Measurements from ENCODE around the gene G2E3.
"Not testable (repeated sequence)": the region's sequence is repeated elsewhere in the genome, so short reads cannot be mapped to it uniquely, and the experiment has no call there.

G2E3 gene, protein sequence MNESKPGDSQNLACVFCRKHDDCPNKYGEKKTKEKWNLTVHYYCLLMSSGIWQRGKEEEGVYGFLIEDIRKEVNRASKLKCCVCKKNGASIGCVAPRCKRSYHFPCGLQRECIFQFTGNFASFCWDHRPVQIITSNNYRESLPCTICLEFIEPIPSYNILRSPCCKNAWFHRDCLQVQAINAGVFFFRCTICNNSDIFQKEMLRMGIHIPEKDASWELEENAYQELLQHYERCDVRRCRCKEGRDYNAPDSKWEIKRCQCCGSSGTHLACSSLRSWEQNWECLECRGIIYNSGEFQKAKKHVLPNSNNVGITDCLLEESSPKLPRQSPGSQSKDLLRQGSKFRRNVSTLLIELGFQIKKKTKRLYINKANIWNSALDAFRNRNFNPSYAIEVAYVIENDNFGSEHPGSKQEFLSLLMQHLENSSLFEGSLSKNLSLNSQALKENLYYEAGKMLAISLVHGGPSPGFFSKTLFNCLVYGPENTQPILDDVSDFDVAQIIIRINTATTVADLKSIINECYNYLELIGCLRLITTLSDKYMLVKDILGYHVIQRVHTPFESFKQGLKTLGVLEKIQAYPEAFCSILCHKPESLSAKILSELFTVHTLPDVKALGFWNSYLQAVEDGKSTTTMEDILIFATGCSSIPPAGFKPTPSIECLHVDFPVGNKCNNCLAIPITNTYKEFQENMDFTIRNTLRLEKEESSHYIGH

DNA sequence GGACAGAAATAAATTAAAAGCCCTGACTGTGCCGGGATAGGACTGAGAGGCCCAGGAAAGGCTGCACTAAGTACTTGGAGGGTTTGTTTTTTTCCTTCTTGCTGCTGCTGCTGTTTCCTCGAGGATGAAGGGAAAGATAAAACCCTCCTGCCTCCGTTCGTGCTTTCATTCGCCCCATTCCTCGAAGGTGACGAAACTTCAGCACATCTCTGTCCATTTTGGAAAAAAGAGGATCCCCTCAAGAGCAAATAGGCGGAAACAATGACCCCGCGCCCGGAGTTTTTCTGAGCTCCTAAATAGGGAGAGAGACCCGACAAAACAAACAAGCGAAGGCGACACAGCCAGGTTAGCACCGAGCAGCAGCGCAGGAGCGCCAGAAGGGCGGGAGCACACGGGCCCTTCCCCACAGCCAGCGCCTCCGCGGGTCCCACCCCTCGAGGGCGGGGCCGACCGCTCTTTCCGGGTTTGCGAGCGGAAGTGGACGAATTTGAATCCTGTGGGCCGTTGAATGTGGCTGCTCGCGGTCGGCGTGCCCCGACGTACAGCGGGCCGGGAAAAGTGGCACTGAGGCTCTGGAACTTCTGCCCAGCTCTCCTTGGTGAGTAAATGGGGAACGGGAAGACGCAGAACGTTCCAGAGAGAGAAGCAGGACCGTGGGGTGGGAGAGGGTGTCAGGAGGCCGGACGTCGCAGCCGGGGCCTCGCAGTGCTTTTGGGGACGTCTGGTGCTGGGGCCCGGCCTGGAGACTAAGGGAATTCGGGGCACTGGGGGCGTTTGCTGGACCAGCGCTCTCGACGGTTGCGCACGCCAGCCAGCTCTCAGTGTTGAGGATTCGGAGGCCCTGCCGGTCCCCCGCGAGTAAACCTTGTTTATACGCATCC, at the start of gene G2E3:
TSS of gene G2E3 (plus strand) at position 484 of the 881 bp plus-strand sequence. CDS start 21,922 bp downstream, outside the sequence.
- DNase-seq = peak; percentile 94 to 96

DNA sequence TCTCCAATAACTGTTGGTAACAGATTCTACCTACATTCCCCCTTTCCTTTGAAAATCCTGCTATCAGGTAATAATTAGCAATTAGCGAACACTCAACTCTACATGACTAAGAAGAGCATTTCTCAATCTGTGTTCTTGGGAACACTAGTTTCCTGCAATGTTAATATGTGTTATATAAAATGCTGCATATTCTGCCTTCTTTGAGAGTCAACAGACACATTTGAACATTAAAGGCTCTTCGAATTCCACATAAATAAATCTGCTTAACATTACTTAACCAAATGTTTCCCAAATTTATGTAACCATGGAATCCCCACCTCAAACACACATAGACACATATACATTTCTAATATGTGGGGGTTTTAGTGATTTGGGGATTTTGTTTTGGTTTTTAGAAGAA, 41.2 kb upstream of the G2E3 start:
- DNase-seq = no peak

DNA sequence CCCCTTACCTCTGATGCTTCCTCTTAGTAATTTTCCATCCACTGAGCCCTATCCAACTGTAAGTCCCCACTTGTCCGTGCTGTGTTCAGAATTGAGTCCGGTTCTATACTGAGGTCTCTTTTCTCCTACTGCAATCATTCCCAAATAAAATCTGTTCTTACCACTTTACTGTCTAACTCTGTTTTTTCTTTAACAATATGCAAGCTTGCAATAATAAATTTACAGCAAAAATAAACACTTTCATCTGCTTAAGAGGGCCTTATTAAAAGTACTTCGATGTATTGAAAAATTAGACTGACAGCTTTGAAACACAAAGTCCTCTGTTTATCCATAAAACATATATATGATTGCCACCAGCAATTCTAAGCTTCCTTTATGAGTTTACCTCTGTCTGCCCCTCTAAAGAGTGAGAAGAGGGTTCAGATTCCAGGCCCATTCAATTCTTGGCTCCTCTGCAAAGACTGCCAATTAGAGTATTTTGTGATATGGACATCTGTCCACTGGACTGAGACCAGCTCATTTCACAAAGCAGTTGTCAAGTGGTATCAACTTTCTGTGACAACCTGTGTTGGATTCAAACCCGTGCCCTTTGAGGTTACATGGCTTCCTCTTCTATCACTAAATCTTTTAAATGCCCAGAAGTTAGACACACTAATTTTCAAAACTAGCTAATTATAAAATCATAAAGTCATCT, 39.9 kb upstream of the G2E3 start:
- no peak for DNase-seq

DNA sequence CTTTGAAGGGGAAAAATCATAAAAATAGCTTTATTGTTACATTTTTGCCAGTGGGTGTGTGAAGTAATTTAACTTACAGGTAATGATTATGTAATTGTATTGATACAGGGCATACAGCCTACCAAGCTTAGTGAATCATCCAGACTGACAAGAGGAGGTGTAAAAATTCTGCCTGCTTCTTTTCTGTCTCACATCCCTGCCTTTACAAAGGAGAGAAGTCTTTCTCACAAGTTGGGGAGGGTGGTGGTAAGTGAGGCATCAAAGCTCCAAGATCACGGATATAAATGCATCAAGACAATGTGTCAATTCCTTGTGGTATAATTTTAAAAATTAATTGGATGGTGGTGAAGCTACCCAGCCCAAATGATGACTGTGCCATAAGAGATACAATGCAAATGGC, 39.0 kb upstream of the G2E3 start:
- DNase-seq = no peak

DNA sequence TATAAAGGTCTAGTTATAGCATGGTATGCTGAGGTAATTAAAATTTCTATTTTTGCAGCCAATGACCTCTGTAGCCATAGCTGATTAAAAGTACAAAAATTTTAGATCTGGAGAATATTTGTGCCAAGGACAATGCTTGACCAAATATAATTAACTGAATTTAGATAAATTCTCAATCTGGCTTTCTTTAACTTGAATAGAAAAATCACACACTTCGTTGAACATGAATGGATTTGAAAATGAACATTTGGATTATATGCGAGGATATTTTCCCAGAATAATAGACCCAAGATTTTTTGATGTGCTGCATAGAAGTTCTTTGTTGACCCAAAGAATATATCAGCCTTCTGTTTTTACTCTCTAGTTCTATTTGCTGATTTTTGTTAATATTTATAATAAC, 38.4 kb upstream of the G2E3 start:
- DNase-seq = no peak

DNA sequence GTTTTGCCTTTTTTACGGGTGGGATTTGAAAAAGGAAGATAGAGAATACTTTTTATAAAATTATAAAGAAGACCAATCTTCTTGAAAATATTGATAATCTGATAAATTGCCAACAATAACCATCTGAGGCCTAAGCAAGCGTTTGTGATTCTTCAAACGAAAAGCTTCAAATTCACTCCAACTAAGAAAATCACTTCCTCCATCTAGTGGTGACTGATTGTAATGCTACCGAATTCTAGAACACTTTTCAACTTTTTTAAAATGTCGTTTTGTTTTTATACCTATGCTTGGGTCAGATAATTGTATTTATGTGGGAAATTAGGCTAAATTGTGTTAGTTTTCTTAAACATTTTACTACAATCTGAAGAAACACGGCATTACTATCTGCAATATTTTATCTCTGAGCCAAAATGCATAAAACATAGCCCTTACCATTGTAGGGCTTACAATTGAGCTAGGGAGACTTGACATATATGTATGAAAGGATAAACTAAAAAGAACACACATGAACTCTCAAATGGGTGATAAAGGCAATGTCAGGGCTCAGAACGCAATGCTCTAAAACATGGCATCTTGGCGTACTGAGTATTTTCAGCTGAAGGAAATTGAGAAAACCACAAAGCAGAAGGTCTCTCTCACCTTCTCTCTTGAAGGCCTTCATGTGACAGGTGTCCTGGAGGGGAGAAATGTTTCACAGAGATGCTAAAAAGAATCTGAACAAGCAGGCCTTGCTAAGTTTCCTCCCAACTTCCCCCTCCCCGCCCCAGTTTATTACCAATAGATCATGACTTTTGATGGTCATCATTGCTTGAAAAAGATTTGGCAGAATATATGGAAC, 36.8 kb upstream of the G2E3 start:
- no peak for DNase-seq

DNA sequence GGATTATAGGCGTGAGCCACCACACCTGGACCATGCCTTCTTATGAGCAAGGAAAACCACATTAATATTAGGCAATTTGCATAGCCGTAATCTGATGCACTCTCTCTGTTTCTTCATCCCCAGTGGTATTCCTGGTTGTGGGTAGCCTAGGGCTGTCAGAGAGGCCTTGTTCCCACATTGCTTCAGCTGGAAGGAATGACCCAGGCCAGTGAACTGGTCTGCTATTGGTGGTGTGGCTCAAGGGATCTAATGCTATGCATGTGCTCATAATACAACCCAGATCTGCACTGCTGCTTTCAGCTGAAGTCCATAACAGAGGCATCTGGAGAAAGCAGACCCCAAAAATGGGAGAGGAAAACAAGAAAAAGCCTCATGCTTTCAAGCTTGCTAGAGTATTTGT, 33.1 kb upstream of the G2E3 start:
- no peak for DNase-seq

DNA sequence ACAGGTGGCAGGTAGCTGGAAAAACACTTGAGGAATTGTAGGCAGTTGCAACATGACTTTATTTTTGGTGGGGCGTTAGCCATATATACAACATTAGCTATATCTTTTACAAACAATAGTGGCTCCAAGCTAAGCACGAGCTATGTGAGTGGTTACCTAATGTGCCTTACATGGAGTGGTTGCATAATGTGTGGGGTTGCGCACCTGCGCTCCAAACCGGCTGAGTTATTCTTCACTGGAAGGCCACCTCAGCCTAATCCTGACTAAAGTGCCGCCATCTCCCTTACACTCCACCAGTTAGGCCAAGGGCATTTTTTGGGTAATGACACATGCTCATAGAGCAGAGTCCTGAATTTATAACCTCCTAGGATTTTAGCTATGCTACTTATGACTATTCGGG, 31.8 kb upstream of the G2E3 start:
- DNase-seq = no peak

DNA sequence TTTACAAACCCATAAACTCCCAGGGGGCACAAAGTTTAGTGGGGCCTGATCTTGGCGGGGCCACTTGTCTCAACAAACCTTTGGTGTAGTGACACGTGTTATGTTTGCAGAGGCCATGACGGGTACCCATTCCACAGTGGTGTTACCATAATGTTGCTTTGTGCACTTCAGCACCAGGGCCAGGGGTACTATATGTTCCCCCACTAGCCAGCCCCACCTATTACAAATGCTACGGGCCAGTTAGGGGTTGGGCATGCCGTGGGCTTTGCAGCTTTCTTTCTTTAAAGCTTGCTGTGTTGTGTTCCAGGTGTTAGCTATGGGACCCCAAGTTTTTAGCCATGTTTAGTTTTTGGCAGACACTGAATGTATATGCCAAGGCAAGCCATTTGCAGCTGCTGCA, 30.8 kb upstream of the G2E3 start:
- DNase-seq = no peak

DNA sequence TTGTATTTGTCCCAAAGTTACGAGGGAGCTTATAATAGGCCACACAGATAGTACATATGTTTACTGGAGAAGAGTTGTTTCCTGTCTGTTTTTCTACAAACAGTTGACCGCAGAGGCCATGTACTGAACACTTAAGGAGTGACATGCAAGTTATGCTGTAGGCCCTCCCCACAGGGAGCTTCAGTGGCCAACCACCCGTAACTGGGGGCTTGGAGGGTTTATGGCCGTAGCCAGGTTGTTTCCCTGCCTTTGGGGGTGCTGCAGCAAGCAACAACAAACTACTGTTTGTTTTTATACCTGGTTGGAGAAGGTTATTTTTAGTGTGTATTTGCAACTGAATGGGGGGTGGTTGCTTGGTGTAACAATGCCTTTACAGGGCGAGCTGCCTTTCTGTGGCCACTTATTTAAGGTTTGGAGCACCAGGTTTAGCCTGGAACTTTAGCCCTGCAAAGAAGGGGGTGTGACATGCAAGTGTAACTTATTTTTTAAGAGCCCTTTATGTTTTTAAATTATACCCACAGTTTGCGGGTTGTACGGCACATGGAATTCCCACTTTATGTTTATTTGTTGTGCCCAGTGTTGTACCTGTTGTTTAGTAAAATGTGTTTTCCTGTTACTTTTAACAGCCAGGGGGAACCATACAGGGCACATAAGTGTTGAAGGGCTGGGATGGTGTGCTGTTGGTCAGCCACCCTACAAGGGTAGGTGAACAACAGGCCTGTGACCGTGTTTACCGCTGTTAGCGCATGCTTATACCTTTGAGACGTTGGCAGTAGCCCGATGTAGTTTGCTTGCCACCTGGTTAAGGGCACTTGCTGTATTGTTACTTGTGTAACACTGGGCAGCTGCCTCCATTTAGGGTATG, 29.9 kb upstream of the G2E3 start:
- DNase-seq = no peak

DNA sequence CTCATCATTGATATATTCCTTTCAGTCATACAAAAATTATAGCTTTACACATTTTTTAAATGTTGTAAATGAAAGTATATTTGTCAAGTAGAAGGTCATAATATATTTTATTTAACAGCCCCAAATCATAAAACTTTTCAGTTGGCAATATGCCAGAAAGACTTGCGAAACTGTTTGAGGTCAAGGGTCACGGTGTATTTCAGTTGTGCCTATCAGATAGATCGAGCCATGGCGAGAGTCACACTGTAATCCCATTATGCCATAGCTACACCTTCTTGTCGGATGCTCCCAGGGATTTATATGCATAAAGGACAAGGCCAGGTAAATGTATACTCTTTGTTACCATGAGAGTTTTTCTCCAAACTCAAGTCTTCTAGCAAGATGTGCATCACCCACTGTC, 26.7 kb upstream of the G2E3 start:
- no peak for DNase-seq

DNA sequence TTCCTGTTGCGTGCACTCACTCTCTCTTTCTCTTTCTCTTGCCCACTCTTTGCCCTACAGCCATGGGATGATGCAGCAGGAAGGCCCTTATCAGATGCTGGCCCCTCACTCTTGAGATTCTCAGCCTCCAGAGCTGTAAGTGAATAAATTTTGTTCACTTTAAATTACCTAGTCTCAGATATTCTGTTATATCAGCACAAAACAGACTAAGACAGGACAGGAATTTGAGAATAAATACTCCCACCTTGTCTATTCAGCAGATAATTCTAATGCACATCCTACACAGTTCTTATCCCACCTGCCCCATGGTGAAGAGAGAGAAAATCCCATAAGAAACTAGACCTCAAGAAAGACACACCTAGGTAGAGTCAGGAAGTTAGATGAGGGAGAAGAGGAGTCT, 25.8 kb upstream of the G2E3 start:
- no peak for DNase-seq

DNA sequence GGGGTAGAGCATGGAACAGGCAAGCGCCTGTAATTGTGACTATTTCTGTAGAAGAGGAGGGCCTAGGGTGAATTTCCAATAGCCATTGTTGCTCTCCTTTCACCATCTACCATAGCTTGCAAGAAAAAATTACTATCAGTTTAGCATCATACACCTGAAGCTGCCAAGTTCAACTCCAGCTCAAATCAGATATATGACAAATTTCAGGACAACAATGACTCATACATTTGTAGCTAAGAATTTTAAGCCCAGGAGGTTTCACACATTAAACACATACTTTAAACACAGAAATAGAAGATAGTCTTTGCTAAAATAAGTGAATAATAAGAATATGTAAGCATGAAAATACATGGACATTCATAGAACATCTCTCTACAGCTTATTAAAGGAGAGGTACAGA, 17.6 kb upstream of the G2E3 start:
- no peak for DNase-seq

DNA sequence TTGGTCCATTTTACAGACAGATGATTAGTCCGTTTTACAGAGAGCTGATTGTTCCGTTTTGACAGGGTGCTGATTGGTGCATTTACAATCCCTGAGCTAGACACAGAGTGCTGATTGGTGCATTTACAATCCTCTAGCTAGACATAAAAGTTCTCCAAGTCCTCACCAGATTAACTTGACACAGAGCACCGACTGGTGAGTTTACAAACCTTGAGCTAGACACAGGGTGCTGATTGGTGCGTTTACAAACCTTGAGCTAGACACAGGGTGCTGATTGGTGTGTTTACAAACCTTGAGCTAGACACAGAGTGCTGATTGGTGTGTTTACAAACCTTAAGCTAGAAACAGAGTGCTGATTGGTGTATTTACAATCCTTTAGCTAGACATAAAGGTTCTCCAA, 12.2 kb upstream of the G2E3 start:
- not testable (repeated sequence) for DNase-seq

DNA sequence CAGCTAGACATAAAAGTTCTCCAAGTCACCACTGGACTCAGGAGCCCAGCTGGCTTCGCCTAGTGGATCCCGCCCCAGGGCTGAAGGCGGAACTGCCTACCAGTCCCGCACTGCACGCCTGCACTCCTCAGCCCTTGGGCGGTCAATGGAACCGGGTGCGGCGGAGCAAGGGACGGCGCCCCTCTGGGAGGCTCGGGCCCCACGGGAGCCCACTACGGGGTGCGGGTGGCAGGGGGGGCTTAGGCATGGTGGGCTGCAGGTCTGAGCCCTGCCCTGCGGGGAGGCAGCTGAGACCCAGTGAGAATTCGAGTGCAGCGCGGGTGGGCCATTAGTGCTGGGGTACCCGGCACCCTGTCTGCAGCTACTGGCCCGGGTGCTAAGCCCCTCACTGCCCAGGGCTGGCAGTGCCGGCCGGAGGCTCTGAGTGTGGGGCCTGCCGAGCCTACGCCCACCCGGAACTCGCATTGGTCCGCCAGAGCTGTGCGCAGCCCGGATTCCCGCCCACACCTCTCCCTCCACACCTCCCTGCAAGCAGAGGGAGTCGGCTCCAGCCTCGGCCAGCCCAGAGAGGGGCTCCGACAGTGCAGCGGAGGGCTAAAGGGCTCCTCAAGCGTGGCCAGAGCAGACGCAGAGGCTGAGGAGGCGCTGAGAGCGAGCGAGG, 11.4 kb upstream of the G2E3 start:
- DNase-seq = no peak

DNA sequence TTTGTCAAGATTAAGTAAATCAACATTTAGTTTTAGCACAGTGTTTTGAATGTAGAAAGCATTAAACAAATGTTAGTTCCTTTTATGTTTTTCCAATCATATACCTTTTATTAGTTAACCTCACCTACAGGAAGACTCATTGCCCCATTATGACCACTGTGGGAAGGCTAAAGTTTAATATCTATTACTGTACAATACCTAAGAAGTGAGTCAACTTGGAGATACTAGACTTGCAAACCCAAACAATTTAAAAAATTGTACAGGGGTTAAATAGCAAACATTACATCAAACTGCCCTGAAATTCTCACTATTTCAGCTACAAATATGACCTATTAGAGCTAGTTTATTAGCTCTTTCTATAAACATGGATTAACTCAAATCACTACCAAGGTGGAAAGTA, 8.6 kb upstream of the G2E3 start:
- no peak for DNase-seq

DNA sequence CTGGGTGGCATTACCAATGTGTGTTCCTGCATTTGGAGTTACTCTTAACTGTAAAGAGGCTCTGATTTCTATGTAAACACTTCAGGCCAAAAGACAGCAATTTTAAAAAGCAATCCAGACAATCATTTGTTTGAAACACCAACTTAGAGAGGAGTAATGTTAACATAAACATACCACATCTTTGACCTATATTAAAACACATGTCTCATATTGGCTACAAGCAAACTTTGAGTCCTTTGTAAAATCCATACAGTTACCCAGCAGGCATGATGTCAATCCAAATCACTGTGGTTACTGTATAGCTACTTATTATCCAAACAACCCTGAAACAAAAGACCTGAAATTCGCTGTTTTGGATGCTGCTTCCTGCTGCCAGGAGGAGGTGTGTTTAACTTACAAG, 7.5 kb upstream of the G2E3 start:
- DNase-seq = no peak

DNA sequence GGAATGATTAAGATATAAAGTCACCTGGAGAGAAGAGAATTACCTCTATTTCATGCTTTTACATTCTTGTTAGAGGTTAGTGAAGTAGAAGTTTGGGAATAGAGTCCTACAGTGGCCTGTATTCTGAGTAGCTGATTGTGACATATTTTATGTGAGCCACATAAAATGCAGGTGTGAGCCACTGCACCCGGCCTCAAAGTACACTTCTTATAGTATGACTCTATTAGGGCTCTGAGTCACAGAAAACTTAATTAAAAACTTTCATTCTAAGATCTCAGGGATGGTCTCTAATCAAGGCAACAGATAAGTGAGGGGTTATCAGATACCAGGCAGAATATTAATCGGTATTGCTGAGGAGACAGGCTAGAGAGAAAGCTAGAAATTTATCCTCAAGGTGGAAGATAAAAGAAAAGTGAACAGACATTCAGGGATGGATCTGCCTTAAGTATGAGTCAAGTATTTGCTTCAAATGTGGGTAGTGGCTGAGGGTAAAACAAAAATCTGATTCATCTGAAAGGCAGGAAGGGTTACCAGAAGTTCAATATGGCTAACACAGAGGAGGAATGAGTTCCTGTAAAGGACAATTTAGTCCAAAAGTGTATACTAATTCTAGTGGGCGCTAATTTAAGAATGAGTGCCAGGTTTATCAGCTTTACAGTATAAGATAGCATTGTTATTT, 5.5 kb upstream of the G2E3 start:
- no peak for DNase-seq

DNA sequence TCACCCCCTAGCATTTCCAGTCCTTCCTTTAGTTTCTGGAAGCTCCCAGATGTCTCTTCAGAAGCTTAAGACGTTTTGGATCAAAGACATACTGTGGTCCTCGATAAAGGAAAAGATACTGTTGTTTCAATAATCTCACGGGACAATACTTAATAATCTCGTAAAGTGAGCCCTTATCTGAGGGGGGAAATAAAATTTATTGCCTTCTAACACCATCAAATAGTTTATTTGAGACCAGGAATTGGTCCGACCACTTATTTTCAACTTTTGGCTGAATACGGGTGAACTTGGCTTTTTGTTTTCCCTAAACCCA, 640 bp upstream of the G2E3 start:
- no peak for DNase-seq

DNA sequence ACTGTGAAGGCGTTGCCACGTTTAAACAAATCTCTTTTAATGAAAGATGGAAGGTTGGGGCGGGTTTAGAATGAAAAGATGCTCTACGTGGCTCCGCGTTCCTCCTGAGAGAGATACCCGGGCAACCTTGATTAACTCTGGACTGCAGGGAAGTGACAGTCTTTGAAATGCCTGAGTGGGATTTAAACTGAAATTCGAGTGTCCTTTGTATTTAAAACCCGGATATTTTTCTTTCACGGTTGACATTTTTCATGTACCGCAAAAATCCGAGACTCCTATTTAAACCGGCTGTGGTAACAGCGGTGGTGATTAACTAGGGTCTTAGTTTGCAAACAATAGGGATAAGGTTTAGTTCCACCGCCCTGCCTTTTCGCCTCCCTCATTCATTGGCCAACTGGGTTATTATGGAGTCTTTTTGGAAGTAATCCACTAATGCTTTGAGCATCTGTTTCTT, 707 bp downstream of the G2E3 start:
- no peak for DNase-seq
